HL-60 (cell line): ENCODE results near the gene DLX3.

Experiments
- CTCF ChIP-seq: IDR thresholded peaks from one replicate; pipeline ENCODE4 v1.5.1; 2011; ENCODE audit warnings: low read length, control low read depth, inconsistent platforms; ENCODE audit not compliant: insufficient read depth
- POLR2AphosphoS5 ChIP-seq: IDR thresholded peaks from 2 replicates; pipeline ENCODE4 v1.6.1; 2012; ENCODE audit warnings: low read depth

GRCh38 chr17:49980703-49981197 is 14.3 kb downstream of the DLX3 start:
- TF ChIP-seq CTCF (no peak), POLR2AphosphoS5 (no peak)
